WERI-Rb-1 (cell line): Measurements from ENCODE around the gene SOWAHB.

Experiments used
- DNase-seq: peaks from one replicate; pipeline ENCODE4 v3.0.0-alpha.2; 2020
- H3K27ac ChIP-seq: fragments of 250-450 bp; sonication (Bioruptor Pico); 2 replicates; pipeline ENCODE4 v1.5.1; 2020; ENCODE audit warnings: mild to moderate bottlenecking, moderate library complexity
- H3K27me3 ChIP-seq: fragments of 250-450 bp; sonication (Bioruptor Pico); 2 replicates; pipeline ENCODE4 v1.5.1; 2021; ENCODE audit warnings: mild to moderate bottlenecking, low read depth, moderate library complexity; ENCODE audit not compliant: insufficient read depth, severe bottlenecking
- H3K36me3 ChIP-seq: fragments of 250-450 bp; sonication (Bioruptor Pico); 2 replicates; pipeline ENCODE4 v1.5.1; 2020; ENCODE audit warnings: mild to moderate bottlenecking, moderate library complexity
- H3K4me3 ChIP-seq: 2 replicates; pipeline ENCODE4 v1.5.1; 2011; ENCODE audit warnings: low read depth, mild to moderate bottlenecking, control low read depth, low read length
- H3K9me3 ChIP-seq: fragments of 250-450 bp; sonication (Bioruptor Pico); 2 replicates; pipeline ENCODE4 v1.5.1; 2021; ENCODE audit warnings: mild to moderate bottlenecking, moderate library complexity; ENCODE audit not compliant: severe bottlenecking
- CTCF ChIP-seq: IDR thresholded peaks from 2 replicates; pipeline ENCODE4 v1.5.1; 2011; ENCODE audit warnings: low read depth, mild to moderate bottlenecking, control low read depth, inconsistent platforms, low read length

SOWAHB gene

GRCh38 chr4:76931576-76932276, 33.8 kb upstream of the SOWAHB start:
- no peak for TF ChIP-seq CTCF
- DNase-seq, result no peak
- no peak overlapping the region for H3K4me3 ChIP-seq
- H3K27me3 ChIP-seq, result no peaks in the 10 kb centered on the region
- H3K27ac ChIP-seq, result no peak overlapping the region
- no peaks in the 10 kb centered on the region for H3K9me3 ChIP-seq
- H3K36me3 ChIP-seq, result no peaks in the 10 kb centered on the region

GRCh38 chr4:76931087-76931486, 33.1 kb upstream of the SOWAHB start:
- no peak for DNase-seq
- TF ChIP-seq CTCF, result no peak
- H3K9me3 ChIP-seq, result no peaks in the 10 kb centered on the region

GRCh38 chr4:76930685-76931084, 32.7 kb upstream of the SOWAHB start:
- no peak for DNase-seq
- no peaks in the 10 kb centered on the region for H3K27me3 ChIP-seq
- H3K36me3 ChIP-seq, result no peaks in the 10 kb centered on the region
- H3K9me3 ChIP-seq, result no peaks in the 10 kb centered on the region
- TF ChIP-seq CTCF, result no peak
- H3K27ac ChIP-seq, result no peak overlapping the region
- H3K4me3 ChIP-seq, result no peak overlapping the region

More at GRCh38 chr4:76931087-76931486, 33.1 kb upstream of the SOWAHB start:
- H3K27me3 ChIP-seq, result no peaks in the 10 kb centered on the region
- H3K36me3 ChIP-seq, result no peaks in the 10 kb centered on the region
- no peak overlapping the region for H3K4me3 ChIP-seq
- no peak overlapping the region for H3K27ac ChIP-seq

- H3K4me3 ChIP-seq, result no peak overlapping the region
- no peaks in the 10 kb centered on the region for H3K27me3 ChIP-seq
- no peaks in the 10 kb centered on the region for H3K36me3 ChIP-seq
- DNase-seq, result no peak
- H3K27ac ChIP-seq, result no peak overlapping the region
- H3K9me3 ChIP-seq, result no peaks in the 10 kb centered on the region
- no peak for TF ChIP-seq CTCF
Observed at GRCh38 chr4:76926841-76927240, 28.9 kb upstream of the SOWAHB start.

GRCh38 chr4:76923619-76924357, 25.8 kb upstream of the SOWAHB start:
- no peak overlapping the region for H3K4me3 ChIP-seq
- no peak for TF ChIP-seq CTCF
- no peaks in the 10 kb centered on the region for H3K9me3 ChIP-seq
- H3K36me3 ChIP-seq, result no peaks in the 10 kb centered on the region
- no peak for DNase-seq
- H3K27me3 ChIP-seq, result no peaks in the 10 kb centered on the region
- no peak overlapping the region for H3K27ac ChIP-seq
